GM19324 (cell line): ENCODE data around the gene ROBO1.
"Not testable (repeated sequence)": the region's sequence is repeated elsewhere in the genome, so short reads cannot be mapped to it uniquely, and the experiment has no call there.

Experiments used
- ATAC-seq: cut with Tn5 transposase; IDR thresholded peaks from one replicate; pipeline ENCODE4 v1.9.1; 2021; ENCODE audit warnings: mild to moderate bottlenecking, moderate library complexity; ENCODE audit not compliant: unreplicated experiment, low FRiP score

The ROBO1 gene

DNA sequence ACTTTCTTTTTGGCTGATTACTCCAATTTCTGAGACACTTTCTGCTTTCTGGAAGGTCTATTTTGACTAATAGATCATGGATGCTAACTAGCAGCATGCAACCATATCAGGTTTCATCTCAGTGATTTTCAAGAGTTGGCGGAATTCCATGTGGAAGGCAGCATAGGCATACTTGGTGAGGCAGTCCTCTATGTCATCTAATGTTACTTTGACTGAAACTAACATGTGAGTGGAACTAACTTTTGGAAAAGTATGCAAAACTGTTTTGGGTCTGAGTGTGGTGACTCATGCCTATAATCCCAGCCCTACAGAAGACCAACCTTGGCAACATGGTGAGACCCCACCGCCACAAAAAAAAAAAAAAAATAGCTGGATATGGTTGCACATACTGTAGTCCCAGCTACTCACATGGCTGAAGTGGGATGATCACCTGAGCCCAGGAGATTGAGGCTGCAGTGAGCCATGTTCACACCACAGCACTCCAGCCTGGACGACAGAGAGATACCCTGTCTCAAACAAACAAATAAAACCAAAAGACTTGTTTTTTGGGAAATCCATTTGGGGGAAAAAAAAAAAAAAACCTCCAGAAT lies 1033.7 kb downstream of the ROBO1 start:
- ATAC-seq, result no peak

DNA sequence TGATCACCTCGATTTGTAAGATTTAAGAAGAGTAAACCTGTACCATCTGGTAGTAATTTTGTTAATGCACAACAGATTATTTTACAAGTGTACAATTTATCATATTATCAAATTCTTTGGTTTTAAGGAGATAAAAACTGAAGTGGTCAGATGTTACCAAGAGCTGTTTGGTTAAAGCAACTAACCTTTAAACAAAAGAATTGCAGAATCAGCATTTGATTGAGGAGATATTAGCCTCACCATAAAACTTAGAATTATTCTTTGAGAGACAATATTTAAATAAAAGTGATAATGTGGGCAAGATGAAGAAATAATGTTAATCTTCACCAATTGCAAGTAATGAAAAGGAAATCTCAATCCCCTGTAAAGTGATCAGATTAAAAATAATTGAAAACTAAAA lies 1034.9 kb downstream of the ROBO1 start:
- ATAC-seq, result no peak

- no peak for ATAC-seq
Measured at GRCh38 chr3:78732471-78732870, 1035.3 kb downstream of the ROBO1 start.

DNA sequence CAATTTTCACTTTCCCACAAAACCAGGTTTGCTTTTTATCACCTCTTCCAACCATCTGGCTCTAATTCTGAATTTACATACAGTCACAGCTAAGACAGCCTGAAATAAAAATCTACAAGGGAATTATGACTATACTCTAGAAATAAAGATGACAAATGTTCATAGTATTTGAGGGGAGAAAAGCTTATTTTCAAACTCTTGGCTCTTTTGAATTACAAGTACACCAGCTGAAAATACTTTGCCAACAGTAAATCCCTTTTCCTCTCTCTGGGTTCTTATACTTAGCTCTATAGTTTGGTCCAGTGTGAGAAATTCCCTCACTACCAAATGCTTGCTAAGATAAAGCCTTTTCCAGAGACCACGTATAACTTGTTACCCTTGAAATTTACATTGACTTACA lies 1037.9 kb downstream of the ROBO1 start:
- no peak for ATAC-seq

DNA sequence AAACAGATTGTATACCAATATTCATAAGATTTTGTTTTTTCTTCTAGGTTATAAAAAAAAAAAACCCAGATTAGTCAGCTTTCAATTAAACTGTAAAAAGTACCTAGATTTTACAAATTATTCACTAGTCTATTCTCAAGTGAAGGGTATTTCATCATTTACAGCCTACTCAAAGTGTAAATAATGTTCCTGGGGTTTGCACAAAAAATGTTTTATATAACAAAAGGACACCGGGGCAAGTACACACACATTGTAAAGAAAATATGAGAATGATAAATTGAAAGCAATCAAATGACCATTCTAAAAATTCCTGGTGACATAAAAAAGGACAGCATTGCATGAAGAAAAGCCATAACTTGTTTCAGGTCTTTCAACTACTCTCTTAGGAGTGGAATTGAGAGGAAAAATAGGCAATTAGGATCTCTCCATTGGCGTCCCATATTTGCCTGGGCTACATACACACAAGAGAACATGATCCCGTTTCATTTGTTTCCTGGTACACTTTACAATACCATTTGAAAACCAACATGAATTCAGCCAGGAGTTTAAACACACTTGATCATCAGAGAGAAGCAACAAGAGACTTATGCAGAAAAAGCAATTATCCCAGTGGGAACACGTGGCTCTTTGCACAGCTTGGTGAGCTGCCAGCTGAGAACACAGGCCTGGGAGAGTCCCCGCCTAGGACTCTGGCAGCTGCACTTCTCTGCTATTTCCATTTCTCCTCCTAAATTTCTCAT lies 1039.2 kb downstream of the ROBO1 start:
- ATAC-seq, result no peak

- no peak for ATAC-seq
Measured at GRCh38 chr3:78726545-78726944, 1041.3 kb downstream of the ROBO1 start.

DNA sequence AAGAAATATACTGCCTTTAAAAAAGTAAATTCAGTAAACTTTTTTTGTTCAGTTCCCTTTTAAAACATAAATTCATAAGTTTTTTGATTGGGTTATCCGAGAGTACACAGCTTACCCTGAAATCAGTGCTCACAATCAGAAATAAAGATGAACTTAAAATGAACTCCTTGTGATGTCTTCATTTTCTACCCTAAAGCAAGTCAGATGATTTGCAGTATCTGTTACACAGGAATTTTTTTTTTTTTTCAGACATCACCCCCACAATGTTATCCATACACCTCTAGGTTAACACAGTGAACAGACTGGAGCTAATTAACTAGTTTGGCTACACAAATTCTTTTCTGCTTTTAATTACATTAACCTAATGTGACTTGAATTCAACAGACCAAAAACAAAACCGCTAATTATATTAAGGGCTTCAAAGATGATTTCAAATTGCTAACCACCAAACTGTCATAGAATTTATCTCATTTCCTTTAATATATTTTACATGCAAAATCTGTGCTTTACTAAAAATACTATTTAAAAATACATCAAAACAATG lies 1042.0 kb downstream of the ROBO1 start:
- ATAC-seq, result no peak

- ATAC-seq, result no peak
Measured at GRCh38 chr3:78724859-78725258, 1042.9 kb downstream of the ROBO1 start.

- not testable (repeated sequence) for ATAC-seq
Measured at GRCh38 chr3:78724364-78724763, 1043.4 kb downstream of the ROBO1 start.

DNA sequence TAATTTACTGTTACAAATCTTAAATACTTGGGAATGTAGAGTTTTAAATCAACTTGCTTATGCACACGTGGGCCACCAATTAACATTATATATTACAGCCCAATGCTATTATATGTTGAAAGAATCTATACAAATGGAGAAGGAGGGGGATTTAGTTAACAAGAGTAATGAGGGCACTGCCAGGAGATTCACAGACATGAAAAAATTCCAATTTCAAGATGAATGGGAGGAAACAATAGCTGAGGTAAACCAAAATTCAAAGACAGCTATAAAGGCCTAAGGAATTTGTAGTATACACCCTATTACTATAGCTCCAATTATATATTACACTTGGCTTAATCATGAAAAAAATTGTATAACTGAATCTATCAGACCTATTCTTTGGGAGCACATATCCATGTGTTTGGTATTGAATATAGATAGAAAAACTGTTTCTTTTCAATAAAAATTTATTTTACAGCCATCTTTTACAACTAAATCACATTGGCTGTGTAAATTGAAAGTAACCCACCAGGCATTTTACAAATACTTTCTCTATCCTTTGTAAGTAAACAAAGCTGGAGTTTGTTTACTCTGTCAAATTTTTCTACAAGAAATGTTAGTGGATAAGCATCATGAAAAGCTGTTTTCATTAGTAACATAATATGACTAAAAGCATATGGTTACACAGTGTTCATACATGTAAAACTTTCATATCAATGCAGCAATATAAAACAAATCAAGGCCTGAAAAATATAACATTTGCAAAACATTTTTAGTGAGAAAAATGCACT lies 1045.8 kb downstream of the ROBO1 start:
- ATAC-seq, result no peak

DNA sequence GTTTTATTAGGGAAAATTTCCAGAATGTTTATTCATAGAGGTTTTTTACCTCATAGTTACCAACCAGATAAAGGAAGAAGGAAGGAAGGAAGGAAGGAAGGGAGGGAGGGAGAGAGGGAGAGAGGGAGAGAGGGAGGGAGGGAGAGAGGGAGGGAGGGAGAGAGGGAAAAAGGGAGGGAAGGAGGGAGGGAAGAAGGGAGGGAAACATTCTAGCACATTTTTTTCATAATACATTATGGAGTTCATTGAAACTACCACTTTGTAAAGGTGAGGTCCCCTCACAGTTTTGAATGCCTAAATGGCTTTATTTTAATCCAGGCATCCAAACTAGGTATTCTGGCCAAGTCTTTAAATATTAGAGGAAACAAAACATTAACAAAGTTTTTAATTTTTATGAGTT lies 1049.1 kb downstream of the ROBO1 start:
- ATAC-seq, result no peak

- ATAC-seq, result no peak
Measured at GRCh38 chr3:78717041-78717440, 1050.8 kb downstream of the ROBO1 start.

- ATAC-seq, result no peak
Measured at GRCh38 chr3:78712941-78713340, 1054.9 kb downstream of the ROBO1 start.

- ATAC-seq, result no peak
Measured at GRCh38 chr3:78712270-78712669, 1055.5 kb downstream of the ROBO1 start.

DNA sequence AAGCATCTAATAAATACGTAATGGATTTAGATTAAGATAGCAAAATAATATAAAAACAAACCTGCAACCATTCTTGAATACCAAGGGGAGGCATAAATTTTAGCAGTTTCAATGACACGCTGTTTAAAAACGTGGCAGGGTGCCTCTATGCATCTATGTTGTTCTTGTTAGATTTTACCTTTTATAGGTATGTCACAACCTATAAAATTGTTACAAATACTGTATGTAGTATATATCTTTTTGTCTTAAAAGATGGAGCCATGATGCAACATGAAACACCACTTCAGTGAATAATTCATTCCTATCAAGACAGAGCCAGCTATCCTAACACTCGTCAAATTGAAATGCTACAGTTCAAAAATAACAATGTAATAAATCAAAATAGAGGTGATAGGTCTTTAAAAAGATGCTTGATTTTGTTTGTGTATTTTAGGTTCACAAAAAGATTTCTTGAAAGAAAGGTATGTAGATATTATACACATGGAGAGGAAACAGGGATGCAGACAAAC lies 1059.2 kb downstream of the ROBO1 start:
- ATAC-seq, result no peak

GRCh38 chr3:78707609-78708008 lies 1060.2 kb downstream of the ROBO1 start:
- no peak for ATAC-seq

- ATAC-seq, result no peak
Measured at GRCh38 chr3:78706906-78707523, 1060.8 kb downstream of the ROBO1 start.

- no peak for ATAC-seq
Measured at GRCh38 chr3:78703944-78704343, 1063.9 kb downstream of the ROBO1 start.

DNA sequence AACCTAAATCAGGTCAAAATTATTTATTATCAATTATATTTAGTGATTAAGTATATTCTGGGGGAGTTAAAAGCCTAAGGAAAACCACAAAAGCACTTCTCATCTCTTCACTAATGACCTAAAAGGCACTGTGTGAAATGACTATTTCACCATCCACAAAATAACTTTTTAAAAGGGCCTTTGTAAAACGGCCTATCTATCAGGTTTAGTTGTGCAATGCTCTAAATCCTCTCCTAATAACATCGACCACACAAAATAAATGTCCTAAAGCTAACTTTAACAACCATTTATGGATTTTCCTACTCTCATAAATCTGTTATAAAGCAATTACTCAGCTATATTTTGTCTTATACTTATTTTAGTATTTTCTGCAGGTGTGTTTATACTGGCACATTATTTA lies 1066.3 kb downstream of the ROBO1 start:
- ATAC-seq, result no peak

GRCh38 chr3:78698431-78698830 lies 1069.4 kb downstream of the ROBO1 start:
- ATAC-seq, result no peak

DNA sequence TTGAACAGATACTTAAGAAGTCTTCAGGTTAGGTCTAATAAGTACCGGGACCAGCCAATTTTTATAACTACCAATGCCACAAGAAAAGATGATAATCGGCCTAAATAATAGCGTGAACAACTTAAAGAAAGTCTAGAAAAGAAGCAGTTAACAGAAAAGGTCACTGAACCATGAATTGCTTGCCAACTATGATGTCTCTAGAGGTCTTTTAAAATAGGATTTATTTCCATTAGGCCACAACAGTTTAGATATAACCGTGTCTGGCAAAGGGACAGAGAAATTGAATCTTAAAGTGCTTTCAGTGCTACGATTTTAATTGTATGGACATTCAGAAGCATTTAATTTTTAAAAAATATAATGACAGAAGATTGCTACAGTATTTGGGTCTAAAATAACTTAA lies 1070.4 kb downstream of the ROBO1 start:
- no peak for ATAC-seq
